ENCODE measurements around the gene VAV2.

Gene VAV2

GRCh38 chr9:133830711-133831110 lies 161.4 kb downstream of the VAV2 start:
- DNase-seq: no peak

- no peak for DNase-seq
These were observed 161.8 kb downstream of the VAV2 start for GRCh38 chr9:133830310-133830709.

- no peak for DNase-seq
These were observed 163.7 kb downstream of the VAV2 start for GRCh38 chr9:133828338-133828997.

GRCh38 chr9:133826289-133827085 lies 165.6 kb downstream of the VAV2 start:
- no peak for DNase-seq

GRCh38 chr9:133825555-133826218 lies 166.4 kb downstream of the VAV2 start:
- no peak for DNase-seq

- DNase-seq: no peak
These were observed 167.3 kb downstream of the VAV2 start for GRCh38 chr9:133824802-133825186.

- no peak for DNase-seq
These were observed 167.9 kb downstream of the VAV2 start for GRCh38 chr9:133824106-133824801.

GRCh38 chr9:133823189-133824105 lies 168.7 kb downstream of the VAV2 start:
- no peak for DNase-seq

- DNase-seq: no peak
These were observed 169.6 kb downstream of the VAV2 start for GRCh38 chr9:133822430-133823065.

GRCh38 chr9:133821601-133822429 lies 170.3 kb downstream of the VAV2 start:
- DNase-seq: no peak

GRCh38 chr9:133819923-133820322 lies 172.2 kb downstream of the VAV2 start:
- DNase-seq: no peak

GRCh38 chr9:133818444-133818843 lies 173.7 kb downstream of the VAV2 start:
- no peak for DNase-seq

- DNase-seq: no peak
These were observed 176.3 kb downstream of the VAV2 start for GRCh38 chr9:133815781-133816180.

GRCh38 chr9:133814586-133815208 lies 177.4 kb downstream of the VAV2 start:
- DNase-seq: no peak

- DNase-seq: no peak
These were observed 178.2 kb downstream of the VAV2 start for GRCh38 chr9:133813749-133814585.

- DNase-seq: no peak
These were observed 179.0 kb downstream of the VAV2 start for GRCh38 chr9:133812941-133813748.

GRCh38 chr9:133812077-133812868 lies 179.9 kb downstream of the VAV2 start:
- DNase-seq: no peak
